Peyer's patch (tissue), 4 donors: ENCODE measurements around the gene GGTA1.

Source experiments
- POLR2A ChIP-seq, 2 donors: fragments of 450-650 bp; IDR thresholded peaks; one replicate each; pipeline ENCODE4 v1.5.1; 2017; ENCODE audit warnings: antibody characterized with exemption in 2 of 2, mild to moderate bottlenecking in 2 of 2, moderate library complexity in 2 of 2
- TF ChIP-seq, protein P1 (sequence below), 6 experiments: fragments of 450-650 bp in 4 of 6; fragments of 200-600 bp in 2 of 6; sonication (generic) in 1 of 6; IDR thresholded peaks; one replicate each; pipeline ENCODE4 v1.5.1; 2017 to 2019; ENCODE audit warnings: antibody characterized with exemption in 6 of 6, mild to moderate bottlenecking in 3 of 6, moderate library complexity in 1 of 6

DNA sequence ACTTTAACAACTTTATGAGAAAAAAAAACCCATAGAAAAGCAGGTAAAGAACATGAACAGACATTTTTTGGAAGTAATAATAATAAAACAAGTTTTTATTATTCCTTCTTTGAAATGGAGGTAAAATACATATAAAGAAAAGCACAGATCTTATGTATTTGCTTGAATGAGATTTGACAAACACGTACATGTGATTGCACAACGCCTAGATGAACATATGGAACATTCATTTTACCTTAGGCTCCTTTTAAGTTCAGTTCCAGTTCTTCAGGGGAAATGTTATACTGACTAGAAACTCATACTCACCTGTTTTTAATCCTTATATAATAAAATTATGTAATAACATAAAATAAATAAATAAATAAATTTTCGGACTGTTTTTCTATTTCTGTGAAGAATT is 61.8 kb downstream of the GGTA1 start:
- TF ChIP-seq, protein P1, sequence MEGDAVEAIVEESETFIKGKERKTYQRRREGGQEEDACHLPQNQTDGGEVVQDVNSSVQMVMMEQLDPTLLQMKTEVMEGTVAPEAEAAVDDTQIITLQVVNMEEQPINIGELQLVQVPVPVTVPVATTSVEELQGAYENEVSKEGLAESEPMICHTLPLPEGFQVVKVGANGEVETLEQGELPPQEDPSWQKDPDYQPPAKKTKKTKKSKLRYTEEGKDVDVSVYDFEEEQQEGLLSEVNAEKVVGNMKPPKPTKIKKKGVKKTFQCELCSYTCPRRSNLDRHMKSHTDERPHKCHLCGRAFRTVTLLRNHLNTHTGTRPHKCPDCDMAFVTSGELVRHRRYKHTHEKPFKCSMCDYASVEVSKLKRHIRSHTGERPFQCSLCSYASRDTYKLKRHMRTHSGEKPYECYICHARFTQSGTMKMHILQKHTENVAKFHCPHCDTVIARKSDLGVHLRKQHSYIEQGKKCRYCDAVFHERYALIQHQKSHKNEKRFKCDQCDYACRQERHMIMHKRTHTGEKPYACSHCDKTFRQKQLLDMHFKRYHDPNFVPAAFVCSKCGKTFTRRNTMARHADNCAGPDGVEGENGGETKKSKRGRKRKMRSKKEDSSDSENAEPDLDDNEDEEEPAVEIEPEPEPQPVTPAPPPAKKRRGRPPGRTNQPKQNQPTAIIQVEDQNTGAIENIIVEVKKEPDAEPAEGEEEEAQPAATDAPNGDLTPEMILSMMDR (IDR thresholded peaks at IDR 0.05), result no peak
- no peak for TF ChIP-seq POLR2A (IDR thresholded peaks at IDR 0.05)
